HUES6 (cell line): ENCODE results near the gene MBD3L3.
"Not testable (repeated sequence)": the region's sequence is repeated elsewhere in the genome, so short reads cannot be mapped to it uniquely, and the experiment has no call there.

Experiments
- H3K27ac ChIP-seq: 2 replicates; pipeline ENCODE4 v1.7.0; 2013; ENCODE audit warnings: low read depth, mild to moderate bottlenecking, low read length, inconsistent platforms
- H3K27me3 ChIP-seq: 2 replicates; pipeline ENCODE4 v1.6.1; 2013; ENCODE audit warnings: low read length; ENCODE audit not compliant: control insufficient read depth, insufficient read depth
- H3K36me3 ChIP-seq: 2 replicates; pipeline ENCODE4 v1.6.1; 2013; ENCODE audit warnings: low read length; ENCODE audit not compliant: control insufficient read depth, insufficient read depth
- H3K4me1 ChIP-seq: 2 replicates; pipeline ENCODE4 v1.6.1; 2013; ENCODE audit warnings: low read length; ENCODE audit not compliant: control insufficient read depth, insufficient read depth
- H3K4me3 ChIP-seq: 2 replicates; pipeline ENCODE4 v1.5.1; 2013; ENCODE audit warnings: low read depth, low read length
- H3K9ac ChIP-seq: one replicate; pipeline ENCODE4 v1.6.1; 2013; ENCODE audit warnings: mild to moderate bottlenecking, low read length
- H3K9me3 ChIP-seq: 2 replicates; pipeline ENCODE4 v1.6.1; 2013; ENCODE audit warnings: low read depth, low read length; ENCODE audit not compliant: control insufficient read depth, insufficient read depth

Gene MBD3L3

GRCh38 chr19:7059977-7060376 is 1.5 kb upstream of the MBD3L3 start:
- H3K9me3 ChIP-seq, H3K9ac ChIP-seq, H3K4me1 ChIP-seq, H3K27me3 ChIP-seq, H3K27ac ChIP-seq, H3K36me3 ChIP-seq, H3K4me3 ChIP-seq: not testable (repeated sequence)

- not testable (repeated sequence) for H3K4me3 ChIP-seq, H3K9ac ChIP-seq
Observed at GRCh38 chr19:7056371-7056770, 2.1 kb downstream of the MBD3L3 start.

GRCh38 chr19:7055679-7056078 is 2.8 kb downstream of the MBD3L3 start:
- H3K9ac ChIP-seq, H3K4me1 ChIP-seq, H3K27ac ChIP-seq, H3K27me3 ChIP-seq, H3K9me3 ChIP-seq, H3K4me3 ChIP-seq, H3K36me3 ChIP-seq: not testable (repeated sequence)

More at GRCh38 chr19:7056371-7056770, 2.1 kb downstream of the MBD3L3 start:
- not testable (repeated sequence) for H3K4me1 ChIP-seq, H3K9me3 ChIP-seq, H3K27ac ChIP-seq, H3K36me3 ChIP-seq, H3K27me3 ChIP-seq

- H3K27ac ChIP-seq, H3K4me3 ChIP-seq, H3K27me3 ChIP-seq, H3K36me3 ChIP-seq, H3K9me3 ChIP-seq, H3K9ac ChIP-seq, H3K4me1 ChIP-seq: not testable (repeated sequence)
Observed at GRCh38 chr19:7054635-7055368, 3.7 kb downstream of the MBD3L3 start.

- not testable (repeated sequence) for H3K9me3 ChIP-seq, H3K4me1 ChIP-seq, H3K27me3 ChIP-seq, H3K9ac ChIP-seq, H3K36me3 ChIP-seq, H3K4me3 ChIP-seq, H3K27ac ChIP-seq
Observed at GRCh38 chr19:7052896-7053295, 5.6 kb downstream of the MBD3L3 start.

GRCh38 chr19:7051421-7051820 is 7.1 kb downstream of the MBD3L3 start:
- H3K36me3 ChIP-seq, H3K9ac ChIP-seq, H3K4me3 ChIP-seq, H3K9me3 ChIP-seq, H3K27ac ChIP-seq, H3K4me1 ChIP-seq, H3K27me3 ChIP-seq: not testable (repeated sequence)

GRCh38 chr19:7049021-7049420 is 9.5 kb downstream of the MBD3L3 start, which contains the start of gene MBD3L2:
Gene MBD3L2 (plus strand): TSS chr19:7049321. CDS start chr19:7049374, 53 bp downstream.
- H3K36me3 ChIP-seq, H3K4me3 ChIP-seq, H3K9me3 ChIP-seq, H3K9ac ChIP-seq, H3K27me3 ChIP-seq, H3K27ac ChIP-seq, H3K4me1 ChIP-seq: not testable (repeated sequence)

- not testable (repeated sequence) for H3K27me3 ChIP-seq, H3K4me1 ChIP-seq, H3K27ac ChIP-seq, H3K9ac ChIP-seq, H3K4me3 ChIP-seq, H3K9me3 ChIP-seq, H3K36me3 ChIP-seq
Observed at GRCh38 chr19:7041563-7041962, 16.9 kb downstream of the MBD3L3 start.

- not testable (repeated sequence) for H3K9me3 ChIP-seq, H3K4me3 ChIP-seq, H3K27me3 ChIP-seq, H3K4me1 ChIP-seq, H3K36me3 ChIP-seq, H3K9ac ChIP-seq, H3K27ac ChIP-seq
Observed at GRCh38 chr19:7040079-7040478, 18.4 kb downstream of the MBD3L3 start, which contains the start of gene MBD3L4. Gene MBD3L4 (minus strand): TSS chr19:7040179. CDS start chr19:7040144, 35 bp downstream.

GRCh38 chr19:7030278-7030677 is 28.2 kb downstream of the MBD3L3 start, which contains the start of gene MBD3L5:
Gene MBD3L5 (plus strand): TSS chr19:7030578. CDS start chr19:7030612, 34 bp downstream.
- not testable (repeated sequence) for H3K27ac ChIP-seq, H3K4me3 ChIP-seq, H3K4me1 ChIP-seq, H3K9ac ChIP-seq, H3K36me3 ChIP-seq, H3K27me3 ChIP-seq, H3K9me3 ChIP-seq

- H3K4me3 ChIP-seq, H3K4me1 ChIP-seq, H3K9me3 ChIP-seq, H3K27ac ChIP-seq, H3K36me3 ChIP-seq, H3K9ac ChIP-seq, H3K27me3 ChIP-seq: not testable (repeated sequence)
Observed at GRCh38 chr19:7028790-7029189, 29.7 kb downstream of the MBD3L3 start.

GRCh38 chr19:7021331-7021730 is 37.1 kb downstream of the MBD3L3 start, which contains the start of gene MBD3L2B:
Gene MBD3L2B (minus strand): TSS chr19:7021431. CDS start chr19:7021397, 34 bp downstream.
- not testable (repeated sequence) for H3K9ac ChIP-seq, H3K4me1 ChIP-seq, H3K9me3 ChIP-seq, H3K27me3 ChIP-seq, H3K36me3 ChIP-seq, H3K4me3 ChIP-seq, H3K27ac ChIP-seq
